HG03565 (cell line): ENCODE results near the gene CACNB4.
A peak's percentile ranks its signal among the peaks of the same experiment; 100 is the strongest.
"Not testable (repeated sequence)": the region's sequence is repeated elsewhere in the genome, so short reads cannot be mapped to it uniquely, and the experiment has no call there.

Experiments used
- ATAC-seq: cut with Tn5 transposase; IDR thresholded peaks from one replicate; pipeline ENCODE4 v1.9.1; 2021; ENCODE audit warnings: mild to moderate bottlenecking, moderate library complexity; ENCODE audit not compliant: unreplicated experiment

CACNB4 gene

GRCh38 chr2:152054593-152054992 is 44.3 kb downstream of the CACNB4 start:
- ATAC-seq: no peak

GRCh38 chr2:152051436-152051835 is 47.4 kb downstream of the CACNB4 start:
- ATAC-seq: no peak

GRCh38 chr2:152050915-152051314 is 47.9 kb downstream of the CACNB4 start:
- no peak for ATAC-seq

GRCh38 chr2:152050341-152050740 is 48.5 kb downstream of the CACNB4 start:
- ATAC-seq: no peak

GRCh38 chr2:152049541-152049940 is 49.3 kb downstream of the CACNB4 start:
- ATAC-seq: no peak

GRCh38 chr2:152047824-152048471 is 50.9 kb downstream of the CACNB4 start:
- ATAC-seq: no peak

- peak; percentile 68 for ATAC-seq
These were observed 51.9 kb downstream of the CACNB4 start for GRCh38 chr2:152046940-152047339.

GRCh38 chr2:152042636-152043615 is 55.9 kb downstream of the CACNB4 start:
- no peak for ATAC-seq

GRCh38 chr2:152038441-152038958 is 60.3 kb downstream of the CACNB4 start:
- no peak for ATAC-seq

- ATAC-seq: no peak
These were observed 61.0 kb downstream of the CACNB4 start for GRCh38 chr2:152037743-152038435.

GRCh38 chr2:152036611-152037469 is 62.0 kb downstream of the CACNB4 start:
- peak; percentile 94 for ATAC-seq

GRCh38 chr2:152034257-152034801 is 64.5 kb downstream of the CACNB4 start:
- no peak for ATAC-seq

GRCh38 chr2:152033011-152033925 is 65.6 kb downstream of the CACNB4 start:
- ATAC-seq: no peak

GRCh38 chr2:152031747-152032306 is 67.0 kb downstream of the CACNB4 start:
- ATAC-seq: no peak

- ATAC-seq: not testable (repeated sequence)
These were observed 68.1 kb downstream of the CACNB4 start for GRCh38 chr2:152030596-152031328.

GRCh38 chr2:152028182-152028862 is 70.5 kb downstream of the CACNB4 start:
- no peak for ATAC-seq

- peak; percentile 74 for ATAC-seq
These were observed 73.1 kb downstream of the CACNB4 start for GRCh38 chr2:152025678-152026287.
